PC-3 (cell line): ENCODE results near the gene PTPRN2. TPM values are rescaled to one million over a fixed set of nuclear protein-coding genes. Genes with fewer than 3 reads are reported as not detected.

Experiments
- ATAC-seq: fragments of 200-7000 bp; cut with Tn5 transposase; 2 replicates; pipeline ENCODE4 v1.9.1; 2020; ENCODE audit warnings: mild to moderate bottlenecking, moderate library complexity
- BruUV-seq: library from RNA; stranded (reverse); fragments of 400-500 nt; replicated peaks from 2 replicates; lab custom pipeline; 2021; lab: Mats Ljungman, UMichigan
- CTCF ChIA-PET: fragments of 300-600 bp; sonication (Branson Sonifier 250); formaldehyde crosslinking; loops from one replicate; lab custom pipeline; 2022; ENCODE audit warnings: antibody characterized with exemption; lab: Charles Lee
- POLR2A ChIA-PET: fragments of 300-600 bp; sonication (Branson Sonifier 250); formaldehyde crosslinking; loops from one replicate; lab custom pipeline; 2022; ENCODE audit warnings: antibody characterized with exemption; ENCODE audit not compliant: unreplicated experiment; lab: Charles Lee
- DNase-seq: peaks from one replicate; pipeline ENCODE4 v3.0.0-alpha.2; 2015
- H2AFZ ChIP-seq: fragments of 300-600 bp; sonication (generic); 2 replicates; pipeline ENCODE4 v1.6.0; 2016; ENCODE audit warnings: antibody characterized with exemption, low read length
- H3F3A ChIP-seq: fragments of 300-600 bp; sonication (generic); one replicate; pipeline ENCODE4 v1.6.0; 2017; ENCODE audit warnings: antibody characterized with exemption, low read length, control low read depth, mild to moderate bottlenecking; ENCODE audit not compliant: unreplicated experiment
- H3K27ac ChIP-seq: fragments of 300-600 bp; sonication (generic); 2 replicates; pipeline ENCODE4 v1.5.1; 2016; ENCODE audit warnings: mild to moderate bottlenecking, low read length
- H3K27me3 ChIP-seq: fragments of 300-600 bp; sonication (generic); 2 replicates; pipeline ENCODE4 v1.6.1; 2016; ENCODE audit warnings: low read length, mixed read lengths
- H3K36me3 ChIP-seq: fragments of 300-600 bp; sonication (generic); 2 replicates; pipeline ENCODE4 v1.6.1; 2016; ENCODE audit warnings: low read depth, mixed run types, low read length, mixed read lengths
- H3K4me1 ChIP-seq: fragments of 300-600 bp; sonication (generic); 2 replicates; pipeline ENCODE4 v1.5.1; 2016; ENCODE audit warnings: low read length; ENCODE audit not compliant: insufficient read depth
- H3K4me2 ChIP-seq: fragments of 300-600 bp; sonication (generic); 2 replicates; pipeline ENCODE4 v1.6.0; 2016; ENCODE audit warnings: low read length
- H3K4me3 ChIP-seq: fragments of 300-600 bp; sonication (generic); 2 replicates; pipeline ENCODE4 v1.5.1; 2016; ENCODE audit warnings: mild to moderate bottlenecking, low read length, mixed read lengths
- H3K79me2 ChIP-seq: fragments of 300-600 bp; sonication (generic); 2 replicates; pipeline ENCODE4 v1.6.1; 2017; ENCODE audit warnings: low read length, mixed read lengths
- H3K9ac ChIP-seq: fragments of 300-600 bp; sonication (generic); 2 replicates; pipeline ENCODE4 v1.6.0; 2016; ENCODE audit warnings: mild to moderate bottlenecking, low read length
- H3K9me2 ChIP-seq: fragments of 300-600 bp; sonication (generic); replicated peaks from 2 replicates; pipeline ENCODE4 v1.6.1; 2016; ENCODE audit warnings: mixed run types, low read length, mixed read lengths
- H3K9me3 ChIP-seq: fragments of 300-600 bp; sonication (generic); 2 replicates; pipeline ENCODE4 v1.6.1; 2016; ENCODE audit warnings: low read length, mixed read lengths
- H4K20me1 ChIP-seq: fragments of 300-600 bp; sonication (generic); 2 replicates; pipeline ENCODE4 v1.6.1; 2016; ENCODE audit warnings: low read length, mixed read lengths
- EZH2 ChIP-seq: fragments of 300-600 bp; sonication (generic); IDR thresholded peaks from one replicate; pipeline ENCODE4 v1.6.1; 2017; ENCODE audit warnings: antibody characterized with exemption, mild to moderate bottlenecking, low read length; ENCODE audit not compliant: unreplicated experiment
- EZH2phosphoT487 ChIP-seq: fragments of 300-600 bp; sonication (generic); IDR thresholded peaks from 2 replicates; pipeline ENCODE4 v1.6.1; 2018; ENCODE audit warnings: mild to moderate bottlenecking, antibody characterized with exemption, low read length, borderline replicate concordance
- intact Hi-C: fragments of 100-400 bp; cut with micrococcal nuclease; formaldehyde crosslinking; loops from 2 replicates; pipeline ENCODE4 v1.9.0; 2023
- total RNA-seq: library from RNA; depleted of rRNA; stranded (reverse); fragments of >200 nt; gene quantifications from 2 replicates; pipeline ENCODE4 v1.2.3, GENCODE V29; 2014
- TF ChIP-seq, protein P1 (sequence below): fragments of 300-600 bp; sonication (generic); conservative IDR thresholded peaks from 2 replicates; pipeline ENCODE4 v1.5.1; 2017; ENCODE audit warnings: antibody characterized with exemption, low read depth, mild to moderate bottlenecking, low read length

Gene PTPRN2
- total RNA-seq, 1 experiment from 2014 or later = 3.2 TPM

DNA sequence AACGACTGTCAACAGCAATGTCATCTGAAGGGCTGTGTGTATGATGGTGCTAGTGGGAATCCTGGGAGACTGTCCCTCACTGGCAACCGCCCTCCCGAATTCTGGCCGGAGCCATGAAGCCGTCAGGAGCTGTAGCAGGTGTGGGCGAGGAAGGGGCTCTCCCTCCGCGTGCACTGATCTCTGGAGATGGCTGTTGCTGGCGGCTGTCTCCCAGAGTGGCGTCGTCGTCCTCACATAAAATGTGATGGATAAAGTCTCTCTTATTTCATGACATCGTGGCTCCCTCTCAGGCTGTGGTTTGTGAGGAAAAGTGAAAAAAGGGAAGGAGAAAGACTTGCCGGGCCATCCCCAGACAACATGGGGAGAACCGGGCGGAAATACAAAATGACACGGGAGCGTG lies 1034.4 kb downstream of the PTPRN2 start:
- intact Hi-C loops = no loop called here
- no peak overlapping the region for H2AFZ ChIP-seq
- no TSS peak for BruUV-seq

DNA sequence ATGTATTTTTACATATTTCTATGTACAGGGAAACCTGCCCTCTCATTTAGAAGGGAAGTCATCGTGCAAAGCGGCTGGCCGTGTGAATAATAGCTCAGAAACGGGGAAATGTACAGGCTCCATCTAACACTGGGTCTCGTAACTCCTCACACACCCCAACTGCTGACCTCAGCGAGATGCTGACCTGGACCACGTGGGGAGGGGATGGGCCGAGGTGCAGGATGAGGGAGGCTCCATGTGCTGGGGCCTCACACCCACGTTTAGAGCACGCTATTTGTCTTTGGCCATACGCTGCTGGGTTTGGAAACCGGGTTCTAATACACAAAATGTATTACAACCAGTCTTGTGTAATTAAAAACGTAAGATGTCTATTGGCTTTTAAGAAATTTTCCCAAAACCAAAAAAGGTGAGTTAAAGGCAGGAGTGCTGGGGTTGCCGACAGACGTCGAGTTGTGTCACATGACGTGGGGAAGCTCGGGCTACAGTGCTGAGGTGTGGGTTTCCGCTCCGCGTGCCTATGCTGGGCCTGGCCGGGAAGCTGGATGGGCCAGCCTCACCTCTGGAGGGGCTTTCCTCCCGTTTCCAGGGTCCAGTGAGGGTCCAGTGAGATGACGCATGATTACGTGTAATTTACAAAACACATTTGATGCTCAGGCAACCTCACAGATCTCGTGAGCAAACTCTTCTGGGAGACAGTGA lies 1035.2 kb downstream of the PTPRN2 start:
- no TSS peak for BruUV-seq
- Histone ChIP-seq H3K36me3 (no peaks in the 10 kb centered on the region), H3K4me3 (no peak overlapping the region), H3K9me3 (no peaks in the 10 kb centered on the region), H3K27ac (no peak overlapping the region), H3K79me2 (no peaks in the 10 kb centered on the region), H3K4me1 (peaks cover 26% of the 10 kb centered on the region), H4K20me1 (no peaks in the 10 kb centered on the region), H3K27me3 (no peaks in the 10 kb centered on the region), H3K4me2 (no peak overlapping the region), H3K9me2 (no peaks in the 10 kb centered on the region), H3K9ac (no peak overlapping the region), H3F3A (peaks cover 14% of the 10 kb centered on the region), H2AFZ (no peak overlapping the region)
- DNase-seq (no peak), ATAC-seq (no peak)
- CTCF ChIA-PET = no interaction called here
- TF ChIP-seq, protein P1, sequence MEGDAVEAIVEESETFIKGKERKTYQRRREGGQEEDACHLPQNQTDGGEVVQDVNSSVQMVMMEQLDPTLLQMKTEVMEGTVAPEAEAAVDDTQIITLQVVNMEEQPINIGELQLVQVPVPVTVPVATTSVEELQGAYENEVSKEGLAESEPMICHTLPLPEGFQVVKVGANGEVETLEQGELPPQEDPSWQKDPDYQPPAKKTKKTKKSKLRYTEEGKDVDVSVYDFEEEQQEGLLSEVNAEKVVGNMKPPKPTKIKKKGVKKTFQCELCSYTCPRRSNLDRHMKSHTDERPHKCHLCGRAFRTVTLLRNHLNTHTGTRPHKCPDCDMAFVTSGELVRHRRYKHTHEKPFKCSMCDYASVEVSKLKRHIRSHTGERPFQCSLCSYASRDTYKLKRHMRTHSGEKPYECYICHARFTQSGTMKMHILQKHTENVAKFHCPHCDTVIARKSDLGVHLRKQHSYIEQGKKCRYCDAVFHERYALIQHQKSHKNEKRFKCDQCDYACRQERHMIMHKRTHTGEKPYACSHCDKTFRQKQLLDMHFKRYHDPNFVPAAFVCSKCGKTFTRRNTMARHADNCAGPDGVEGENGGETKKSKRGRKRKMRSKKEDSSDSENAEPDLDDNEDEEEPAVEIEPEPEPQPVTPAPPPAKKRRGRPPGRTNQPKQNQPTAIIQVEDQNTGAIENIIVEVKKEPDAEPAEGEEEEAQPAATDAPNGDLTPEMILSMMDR = no peak
- TF ChIP-seq EZH2phosphoT487 = no peak
- no peak for TF ChIP-seq EZH2
- intact Hi-C loops = no loop called here
- POLR2A ChIA-PET = no interaction called here

More for the DNA sequence above, 1034.4 kb downstream of the PTPRN2 start:
- no peak overlapping the region for H3K4me2 ChIP-seq
- H3K36me3 ChIP-seq = no peaks in the 10 kb centered on the region
- no peaks in the 10 kb centered on the region for H3K9me3 ChIP-seq
- CTCF ChIA-PET = interaction anchor here (0.5 kb wide), 1 partner anchor 38 kb away, joined by 4 read pairs; no protein-coding TSS in a partner anchor
- H3K9me2 ChIP-seq = no peaks in the 10 kb centered on the region
- no peaks in the 10 kb centered on the region for H3K79me2 ChIP-seq
- no peak overlapping the region for H3K27ac ChIP-seq
- no peak for ATAC-seq
- H3F3A ChIP-seq = peaks cover 14% of the 10 kb centered on the region
- H3K4me3 ChIP-seq = no peak overlapping the region
- no peaks in the 10 kb centered on the region for H3K27me3 ChIP-seq
- H4K20me1 ChIP-seq = no peaks in the 10 kb centered on the region
- no peak overlapping the region for H3K9ac ChIP-seq
- H3K4me1 ChIP-seq = peaks cover 26% of the 10 kb centered on the region
- TF ChIP-seq EZH2phosphoT487 = no peak
- POLR2A ChIA-PET = no interaction called here
- DNase-seq = no peak

DNA sequence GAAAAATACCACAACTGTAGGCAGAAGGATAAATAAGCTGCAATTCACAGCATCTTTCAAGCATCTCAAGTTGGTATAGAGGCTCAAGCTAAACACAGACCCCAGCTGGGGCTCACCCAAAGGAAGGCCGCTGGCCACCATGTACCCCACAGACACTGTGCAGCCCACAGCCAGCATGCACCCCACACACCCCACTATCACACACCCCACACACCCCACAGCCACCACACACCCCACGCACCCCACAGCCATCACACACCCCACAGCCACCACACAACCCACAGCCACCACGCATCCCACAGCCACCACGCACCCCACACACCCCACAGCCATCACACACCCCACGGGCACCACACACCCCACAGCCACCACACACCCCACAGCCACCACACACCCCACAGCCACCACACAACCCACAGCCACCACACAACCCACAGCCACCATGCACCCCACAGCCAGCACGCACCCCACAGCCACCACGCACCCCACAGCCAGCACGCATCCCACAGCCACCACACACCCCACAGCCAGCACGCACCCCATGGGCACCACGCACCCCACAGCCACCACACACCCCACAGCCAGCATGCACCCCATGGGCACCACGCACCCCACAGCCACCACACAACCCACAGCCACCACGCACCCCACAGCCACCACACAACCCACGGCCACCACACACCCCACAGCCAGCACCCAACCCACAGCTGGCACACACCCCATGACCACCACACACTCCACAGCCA lies 1036.1 kb downstream of the PTPRN2 start:
- H3K4me2 ChIP-seq = no peak overlapping the region
- ChIA-PET POLR2A (no interaction called here), CTCF (no interaction called here)
- no peak overlapping the region for H3K27ac ChIP-seq
- BruUV-seq = no TSS peak
- intact Hi-C loops = no loop called here
- no peak for ATAC-seq
- peaks cover 14% of the 10 kb centered on the region for H3F3A ChIP-seq
- H3K9me3 ChIP-seq = no peaks in the 10 kb centered on the region
- H3K79me2 ChIP-seq = no peaks in the 10 kb centered on the region
- H2AFZ ChIP-seq = no peak overlapping the region
- no peak overlapping the region for H3K9ac ChIP-seq
- H3K4me3 ChIP-seq = no peak overlapping the region
- H4K20me1 ChIP-seq = no peaks in the 10 kb centered on the region
- peaks cover 19% of the 10 kb centered on the region for H3K4me1 ChIP-seq
- H3K36me3 ChIP-seq = no peaks in the 10 kb centered on the region
- H3K27me3 ChIP-seq = no peaks in the 10 kb centered on the region
- no peak for DNase-seq
- TF ChIP-seq EZH2 = no peak
- no peak for TF ChIP-seq EZH2phosphoT487
- TF ChIP-seq, protein P1 = no peak
- no peaks in the 10 kb centered on the region for H3K9me2 ChIP-seq
